Suprapubic skin (tissue), 4 donors: ENCODE results near the gene SDF2.

Source experiments
- CTCF ChIP-seq, 2 donors: fragments of 200-600 bp in 1 of 2; fragments of 450-650 bp in 1 of 2; sonication (generic) in 1 of 2; IDR thresholded peaks; one replicate each; pipeline ENCODE4 v1.5.1; 2016 to 2019; ENCODE audit warnings: antibody characterized with exemption in 2 of 2, mild to moderate bottlenecking in 1 of 2, moderate library complexity in 1 of 2
- POLR2A ChIP-seq, 2 donors: fragments of 450-650 bp; IDR thresholded peaks; one replicate each; pipeline ENCODE4 v1.6.1; 2017; ENCODE audit warnings: antibody characterized with exemption in 2 of 2, mild to moderate bottlenecking in 2 of 2, moderate library complexity in 2 of 2
- POLR2AphosphoS5 ChIP-seq, 3 donors: sonication (generic); formaldehyde crosslinking; IDR thresholded peaks; one replicate each; pipeline ENCODE4 v1.6.1; 2017; ENCODE audit warnings: antibody characterized with exemption in 3 of 3

- TF ChIP-seq CTCF (IDR thresholded peaks at IDR 0.05) (no peak), POLR2AphosphoS5 (IDR thresholded peaks at IDR 0.05) (no peak), POLR2A (IDR thresholded peaks at IDR 0.05) (no peak)
These were observed 38.6 kb upstream of the SDF2 start for GRCh38 chr17:28700278-28700677.
